Middle frontal gyrus (tissue), 1 donor: ENCODE measurements around the gene ULK3.

Experiments
- DNase-seq: peaks from one replicate; pipeline ENCODE4 v3.0.0-alpha.2; 2015; ENCODE audit warnings: low spot score; ENCODE audit errors: extremely low spot score

ULK3 gene

GRCh38 chr15:74799255-74799855, 43.6 kb downstream of the ULK3 start:
- no peak for DNase-seq

DNA sequence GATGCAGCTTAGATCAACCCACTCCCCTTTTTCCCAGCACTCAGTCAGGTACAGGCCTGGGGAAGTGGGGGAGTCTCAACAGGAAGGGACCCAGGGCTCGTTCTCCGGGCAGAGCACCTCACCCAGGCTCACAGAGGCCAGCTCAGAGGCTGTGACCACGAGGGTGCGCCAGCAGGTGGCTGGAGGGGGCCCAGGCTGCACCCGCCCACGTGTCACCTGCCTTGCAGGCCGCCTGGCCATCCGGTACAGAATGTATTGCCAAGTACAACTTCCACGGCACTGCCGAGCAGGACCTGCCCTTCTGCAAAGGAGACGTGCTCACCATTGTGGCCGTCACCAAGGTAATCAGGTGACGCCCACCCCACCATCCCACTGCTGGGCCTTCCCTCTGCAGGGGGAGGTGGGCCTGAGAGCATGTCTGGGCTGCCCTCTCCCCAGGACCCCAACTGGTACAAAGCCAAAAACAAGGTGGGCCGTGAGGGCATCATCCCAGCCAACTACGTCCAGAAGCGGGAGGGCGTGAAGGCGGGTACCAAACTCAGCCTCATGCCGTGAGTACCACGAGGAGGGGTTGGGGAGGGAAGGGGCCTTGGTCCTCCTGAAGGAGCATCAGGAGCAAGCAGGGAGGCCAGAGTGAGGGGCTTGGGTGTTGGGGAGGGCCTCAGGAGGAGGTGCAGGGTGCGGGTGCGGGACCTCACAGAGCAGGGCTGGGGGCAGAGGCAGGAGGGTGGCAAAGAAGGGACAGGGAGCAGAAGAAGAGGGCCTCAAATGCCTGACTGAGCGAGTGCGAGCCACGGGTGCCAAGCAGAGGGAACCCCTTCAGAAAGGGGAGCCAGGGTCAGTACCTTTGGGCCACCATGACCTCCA, 44.3 kb downstream of the ULK3 start:
- DNase-seq, result no peak

- no peak for DNase-seq
These were observed 46.9 kb downstream of the ULK3 start for GRCh38 chr15:74795966-74796625.

GRCh38 chr15:74794970-74795349, 48.0 kb downstream of the ULK3 start:
- DNase-seq, result no peak

- DNase-seq, result no peak
These were observed 48.5 kb downstream of the ULK3 start for GRCh38 chr15:74794248-74794969.

DNA sequence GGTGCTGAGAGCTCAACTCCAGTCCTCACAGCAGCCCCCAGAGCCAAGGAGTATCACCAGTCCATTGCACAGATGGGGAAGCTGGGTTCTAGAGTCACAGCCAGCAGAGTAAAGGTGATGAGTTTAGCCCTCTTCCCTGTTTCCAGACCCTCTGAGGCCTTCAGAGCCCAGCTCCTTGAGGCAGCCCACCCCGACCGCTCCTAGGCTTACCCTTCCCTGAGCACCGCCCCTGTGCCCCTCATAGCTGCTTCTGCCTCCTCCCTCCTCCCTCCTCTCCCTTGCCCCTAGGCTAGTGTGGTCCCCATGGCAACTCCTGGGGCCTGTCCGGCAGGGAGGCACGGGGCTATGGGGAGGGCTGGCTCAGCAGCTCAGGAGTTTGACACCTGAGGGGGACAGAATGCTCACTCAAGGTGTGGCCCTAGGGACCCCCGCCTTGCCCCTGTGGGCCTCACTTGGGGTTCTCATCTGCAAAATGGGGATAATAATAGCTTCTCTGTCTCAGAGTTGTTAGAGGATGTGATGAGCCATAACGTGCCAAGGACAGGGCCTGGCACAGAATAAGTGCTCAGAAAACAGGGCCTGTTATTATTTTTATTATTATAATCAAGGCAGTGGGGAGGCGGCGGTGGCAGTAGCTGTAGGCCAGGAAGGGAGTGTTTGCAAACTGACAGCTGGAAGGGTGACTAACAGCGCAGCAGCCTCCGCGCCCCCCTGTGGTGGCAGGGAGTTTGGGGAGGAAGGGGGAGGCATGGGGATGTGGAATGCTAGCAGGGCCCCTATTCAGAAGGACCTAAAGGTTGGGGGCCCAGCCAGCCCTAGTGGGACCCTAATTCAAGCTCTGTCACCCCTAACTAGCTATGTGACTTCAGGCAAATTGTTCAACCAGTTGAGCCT, 49.6 kb downstream of the ULK3 start:
- DNase-seq, result no peak

DNA sequence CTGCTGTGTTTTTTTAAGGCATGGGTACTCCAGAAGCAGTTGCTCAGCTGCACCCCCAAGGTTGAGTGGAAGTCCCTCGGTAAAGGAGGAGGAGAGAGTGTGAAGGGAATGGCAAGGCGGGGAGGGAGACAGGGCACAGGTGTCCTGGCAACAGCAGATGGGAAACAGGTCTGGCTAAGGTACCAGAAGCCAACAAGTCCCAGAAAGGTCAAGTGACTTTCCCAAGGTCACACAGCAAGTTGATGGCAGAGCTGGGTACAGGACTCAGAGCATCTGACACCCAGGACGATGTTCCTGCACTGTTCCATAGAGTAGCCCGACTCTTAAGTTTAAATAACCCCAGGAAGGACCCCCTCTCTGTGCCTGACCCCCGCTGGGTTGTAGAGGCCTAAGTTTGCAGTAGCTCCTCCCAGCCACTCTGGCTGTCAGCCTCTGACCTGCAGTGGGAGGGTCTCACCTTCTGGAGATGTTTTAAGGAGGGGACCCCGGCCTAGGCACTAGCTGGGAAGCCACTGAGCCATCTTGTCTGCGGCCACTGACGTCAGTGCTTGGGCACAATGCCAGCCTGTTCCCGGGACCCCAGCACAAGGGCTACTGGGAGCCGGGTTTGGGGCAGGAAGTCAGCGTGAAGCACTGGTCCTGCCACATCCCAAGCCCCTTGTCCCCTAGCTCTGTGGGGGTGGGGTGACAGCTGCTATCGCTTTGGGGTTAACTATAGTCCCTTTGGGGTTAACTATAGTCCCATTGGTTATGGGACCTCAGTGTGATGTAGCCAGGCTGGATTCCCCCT, 50.5 kb downstream of the ULK3 start:
- no peak for DNase-seq

- no peak for DNase-seq
These were observed 51.3 kb downstream of the ULK3 start for GRCh38 chr15:74791667-74792066.

DNA sequence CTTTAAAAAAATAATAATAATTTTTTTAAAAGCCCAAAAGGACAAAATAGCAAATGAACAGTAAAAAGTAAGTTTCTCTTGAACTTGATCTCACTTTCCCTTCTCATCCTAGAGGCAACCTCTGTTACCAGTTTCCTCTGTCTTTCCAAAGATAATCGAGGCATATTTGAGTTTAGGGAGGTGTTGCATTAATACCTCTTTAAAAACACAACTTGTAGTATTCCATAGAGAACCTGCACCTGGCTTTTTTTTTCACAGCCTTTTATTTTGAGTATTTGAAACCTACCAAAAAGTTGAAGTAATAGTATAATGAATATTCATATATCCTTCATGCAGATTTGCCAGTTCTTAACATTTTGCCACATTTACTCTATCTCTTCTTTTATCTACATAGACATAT, 51.9 kb downstream of the ULK3 start:
- no peak for DNase-seq

DNA sequence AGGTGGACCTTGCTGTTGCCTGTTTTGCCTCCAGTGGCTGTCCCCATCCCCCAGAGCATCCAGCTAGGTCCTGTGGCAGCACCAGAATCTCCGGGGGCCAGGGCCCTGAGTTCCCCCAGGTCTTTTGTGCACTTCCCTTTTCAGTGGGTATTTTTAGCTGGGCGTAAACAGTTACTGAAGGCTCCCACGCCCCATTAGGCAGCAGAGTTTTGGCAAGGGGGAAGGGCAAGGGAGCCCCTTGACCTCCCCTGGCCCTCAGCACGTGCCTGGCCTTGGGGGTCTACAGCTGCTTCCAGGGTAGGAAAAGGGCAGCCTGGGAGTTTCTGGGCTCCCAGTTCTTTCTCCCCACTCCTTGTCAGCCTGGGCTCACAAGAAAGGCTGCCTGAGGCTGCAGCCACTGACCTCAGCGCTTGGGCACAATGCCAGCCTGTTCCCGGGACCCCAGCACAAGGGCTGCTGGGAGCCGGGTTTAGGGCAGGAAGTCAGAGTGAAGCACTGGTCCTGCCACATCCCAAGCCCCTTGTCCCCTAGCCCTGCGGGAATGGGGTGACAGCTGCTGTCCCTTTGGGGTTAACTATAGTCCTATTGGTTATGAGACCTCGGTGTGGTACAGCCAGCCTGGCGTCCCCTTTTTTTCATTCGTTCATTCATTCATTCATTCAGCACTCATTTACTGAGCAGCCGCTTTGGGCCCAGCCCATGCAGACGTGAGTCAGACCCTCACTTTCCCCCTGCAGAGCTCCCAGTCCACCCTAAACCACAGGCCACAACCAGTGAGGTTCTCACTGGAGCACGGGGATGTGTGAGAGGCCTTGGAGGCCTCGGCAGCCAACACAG, 52.7 kb downstream of the ULK3 start:
- DNase-seq, result no peak

DNA sequence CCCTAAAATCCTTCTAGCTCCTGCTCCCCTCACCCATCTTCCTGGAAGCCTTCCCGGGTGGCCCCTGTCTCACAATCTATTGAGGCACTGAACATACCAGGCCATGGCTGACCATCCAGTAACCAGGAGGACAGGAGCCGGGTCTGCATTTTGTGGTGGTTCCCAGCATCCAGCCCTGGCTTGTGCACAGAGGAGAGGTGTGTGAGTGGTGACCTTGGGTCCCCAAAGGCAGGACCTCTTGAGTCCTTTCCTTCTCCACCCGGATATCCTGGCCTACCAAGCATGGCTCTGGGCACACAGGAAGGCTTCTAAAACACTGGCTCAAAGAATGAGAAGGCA, 53.2 kb downstream of the ULK3 start:
- DNase-seq, result no peak

- no peak for DNase-seq
These were observed 53.8 kb downstream of the ULK3 start for GRCh38 chr15:74789171-74789631.

DNA sequence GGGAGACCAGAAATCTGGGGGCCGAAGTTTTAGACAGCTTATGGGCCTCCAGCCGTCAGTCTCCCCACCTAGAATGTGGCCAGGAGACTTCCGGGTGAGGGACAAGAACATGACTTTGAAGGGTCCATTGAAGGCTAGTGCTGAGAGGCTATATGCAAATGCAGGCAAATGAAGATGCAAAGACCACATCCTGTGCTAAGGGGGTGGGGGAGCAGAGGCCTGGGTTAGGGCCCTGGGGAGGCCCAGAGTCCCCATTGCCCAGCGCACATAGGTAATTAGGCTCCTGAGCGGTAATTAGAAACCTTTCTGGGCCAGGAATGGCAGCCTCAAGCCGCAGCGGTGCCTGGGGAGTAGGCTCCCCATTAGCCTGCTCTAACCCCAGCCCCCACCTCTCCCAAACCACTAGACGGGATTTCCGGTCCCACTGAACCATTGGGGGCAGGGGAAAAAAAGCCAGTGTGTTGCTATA, 54.2 kb downstream of the ULK3 start:
- no peak for DNase-seq

GRCh38 chr15:74788042-74788682, 54.8 kb downstream of the ULK3 start:
- no peak for DNase-seq

DNA sequence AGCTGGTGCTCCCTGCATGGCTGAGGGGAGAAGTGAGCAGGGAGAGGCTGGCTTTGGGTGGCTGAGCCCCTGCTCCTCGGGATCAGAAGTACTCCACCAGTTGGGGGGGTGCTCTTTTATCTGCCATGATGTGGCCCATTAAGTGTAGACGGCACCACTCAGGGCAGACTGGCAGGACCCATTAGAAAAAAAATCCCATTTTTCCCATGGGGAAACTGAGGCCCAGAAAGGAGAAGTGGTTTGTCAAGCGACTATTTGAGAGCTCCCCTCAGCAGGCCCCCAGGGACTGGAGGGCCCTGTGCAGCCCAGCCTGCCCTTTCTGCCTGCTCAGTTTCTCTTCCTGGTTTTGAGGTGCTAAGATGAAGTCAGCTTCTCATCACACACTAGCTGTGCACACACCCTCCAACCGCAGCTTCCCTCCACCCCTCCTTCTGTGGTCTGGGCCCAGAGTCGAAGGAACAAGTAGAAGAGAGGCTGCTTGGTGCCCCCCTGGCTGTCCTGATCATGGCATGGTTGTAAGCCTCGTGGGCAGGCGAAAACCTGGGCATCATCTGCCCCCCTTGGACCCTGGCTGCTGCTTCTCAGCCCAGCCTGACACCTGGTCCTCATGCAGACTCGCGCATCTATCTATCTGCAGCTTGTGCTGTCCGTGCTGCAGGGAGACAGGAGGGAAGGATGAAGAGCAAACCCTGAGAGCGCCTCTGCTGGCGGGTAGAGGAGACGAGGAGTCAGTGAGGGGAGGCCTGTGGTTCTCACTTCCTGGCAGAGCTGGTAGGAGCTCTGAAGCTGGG, 55.5 kb downstream of the ULK3 start:
- DNase-seq, result no peak

- no peak for DNase-seq
These were observed 56.3 kb downstream of the ULK3 start for GRCh38 chr15:74786551-74787165.
